Measurements from ENCODE around the gene ITGAX. TPM values are rescaled to one million over a fixed set of nuclear protein-coding genes. Genes with fewer than 3 reads are reported as not detected.
"Not testable (repeated sequence)": the region's sequence is repeated elsewhere in the genome, so short reads cannot be mapped to it uniquely, and the experiment has no call there.

ITGAX gene
- total RNA-seq, result 100 to 1,000 TPM in 5 of 7 donors, 10 to 100 TPM in 2; 52.1 to 330 (median 161) TPM
- polyA plus RNA-seq, result 10 to 100 TPM in 2 of 3 donors, 1 to 10 TPM in 1; 8.9 to 45.5 (median 30.5) TPM
- long read RNA-seq, donor 1, result 0 reads
- long read RNA-seq, donor 2, full-length matches to known transcripts, result 2 of 2 reads
- long read RNA-seq, donor 2, partial matches to known transcripts, result 0 of 2 reads
- long read RNA-seq, donor 2, other reads (novel, unspliced or antisense), result 0 of 2 reads

DNA sequence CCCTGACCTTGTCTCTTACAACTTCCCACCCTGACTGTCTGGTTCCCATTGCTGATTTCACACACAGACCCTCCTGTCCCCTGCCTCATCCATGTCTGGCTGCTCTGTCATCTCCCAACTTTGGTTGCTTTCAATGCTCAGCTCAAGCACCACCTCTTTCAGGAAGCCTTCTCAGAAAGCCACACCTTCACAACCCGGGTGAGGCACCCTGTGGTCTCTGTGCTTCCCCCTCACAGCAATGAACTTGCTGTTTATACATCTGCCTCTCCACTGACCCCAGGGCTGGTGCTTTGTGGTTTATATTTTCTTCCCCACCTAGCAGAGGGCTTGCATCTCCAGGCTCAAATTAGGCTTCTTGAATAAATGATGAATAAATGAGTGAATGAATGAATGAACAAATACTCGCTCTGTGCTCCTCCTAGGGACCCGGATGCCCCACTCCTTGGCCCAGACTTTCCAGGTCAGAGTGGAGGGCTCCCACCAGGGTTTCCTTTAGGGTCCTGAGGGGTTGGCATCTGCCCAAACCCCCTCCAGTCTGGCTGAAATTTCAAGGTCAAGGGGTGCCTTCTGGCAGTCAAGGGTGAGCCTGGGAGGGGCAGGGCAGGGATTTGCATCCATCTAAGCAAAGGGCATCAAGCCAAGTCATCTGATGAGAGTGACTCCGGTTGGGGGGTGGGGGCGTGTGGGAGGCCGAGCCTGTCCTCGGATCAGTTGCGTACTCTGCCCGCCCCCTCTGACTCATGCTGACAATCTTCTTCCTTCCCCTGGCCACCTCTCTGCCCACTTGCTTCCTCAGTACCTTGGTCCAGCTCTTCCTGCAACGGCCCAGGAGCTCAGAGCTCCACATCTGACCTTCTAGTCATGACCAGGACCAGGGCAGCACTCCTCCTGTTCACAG is at the start of gene ITGAX:
Gene ITGAX (plus strand): TSS at position 783 of the 898 bp plus-strand sequence. CDS start 79 bp downstream, at position 862.
- peaks cover 8 to 89% (median 69%) of the 10 kb centered on the region in 6 donors for H3K4me1 ChIP-seq
- peak within 1 kb of the TSS in 7 of 8 donors; percentile 81 to 91 (median 89) for H3K27ac ChIP-seq
- H3K9me3 ChIP-seq, result no peaks in the 10 kb centered on the region
- H3K4me3 ChIP-seq, result peak within 1 kb of the TSS in 6 of 8 donors; percentile 19 to 65 (median 30)
- 10 to 19% (median 14%) methylated on average over 10 of the region's 10 CpGs for WGBS, 5 donors
- H3K27me3 ChIP-seq (replicated peaks in 1 of 7), result no peaks in the 10 kb centered on the region
- peaks cover 0 to 6% (median 0%) of the 10 kb centered on the region in 6 donors for H3K36me3 ChIP-seq
- TF ChIP-seq, protein P1, sequence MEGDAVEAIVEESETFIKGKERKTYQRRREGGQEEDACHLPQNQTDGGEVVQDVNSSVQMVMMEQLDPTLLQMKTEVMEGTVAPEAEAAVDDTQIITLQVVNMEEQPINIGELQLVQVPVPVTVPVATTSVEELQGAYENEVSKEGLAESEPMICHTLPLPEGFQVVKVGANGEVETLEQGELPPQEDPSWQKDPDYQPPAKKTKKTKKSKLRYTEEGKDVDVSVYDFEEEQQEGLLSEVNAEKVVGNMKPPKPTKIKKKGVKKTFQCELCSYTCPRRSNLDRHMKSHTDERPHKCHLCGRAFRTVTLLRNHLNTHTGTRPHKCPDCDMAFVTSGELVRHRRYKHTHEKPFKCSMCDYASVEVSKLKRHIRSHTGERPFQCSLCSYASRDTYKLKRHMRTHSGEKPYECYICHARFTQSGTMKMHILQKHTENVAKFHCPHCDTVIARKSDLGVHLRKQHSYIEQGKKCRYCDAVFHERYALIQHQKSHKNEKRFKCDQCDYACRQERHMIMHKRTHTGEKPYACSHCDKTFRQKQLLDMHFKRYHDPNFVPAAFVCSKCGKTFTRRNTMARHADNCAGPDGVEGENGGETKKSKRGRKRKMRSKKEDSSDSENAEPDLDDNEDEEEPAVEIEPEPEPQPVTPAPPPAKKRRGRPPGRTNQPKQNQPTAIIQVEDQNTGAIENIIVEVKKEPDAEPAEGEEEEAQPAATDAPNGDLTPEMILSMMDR (IDR thresholded peaks at IDR 0.05 in 8 of 11, conservative IDR thresholded peaks at IDR 0.05 in 3 of 11), result no peak
- TF ChIP-seq POLR2A (IDR thresholded peaks at IDR 0.05) (peak in 2 of 3 donors; percentile 7 to 88), POLR2AphosphoS5 (IDR thresholded peaks at IDR 0.05) (peak; percentile 78 to 90 (median 86))
- intact Hi-C loops (cut with DNase I; ENCODE audit: low total_unique reads), result no loop called here
- DNase-seq, result peak; percentile 94

DNA sequence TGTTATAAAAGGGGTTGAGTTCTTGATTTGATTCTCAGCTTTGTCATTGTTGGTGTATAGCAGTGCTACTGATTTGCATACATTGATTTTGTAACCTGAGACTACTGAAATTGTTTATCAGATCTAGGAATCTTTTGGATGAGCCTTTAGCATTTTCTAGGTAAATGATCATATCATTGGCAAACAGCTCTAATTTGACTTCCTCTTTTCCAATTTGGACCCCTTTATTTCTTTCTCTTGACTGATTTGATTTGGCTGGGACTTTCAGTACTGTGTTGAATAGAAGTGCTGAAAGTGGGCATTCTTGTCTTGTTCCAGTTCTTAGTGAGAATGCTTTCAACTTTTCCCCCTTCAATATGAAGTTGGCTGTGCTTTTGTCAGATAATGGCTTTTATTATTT is 49.8 kb upstream of the ITGAX start:
- intact Hi-C loops (cut with DNase I; ENCODE audit: low total_unique reads), result no loop called here
- no peak for DNase-seq
- H3K4me1 ChIP-seq, result peaks cover 0 to 21% (median 5%) of the 10 kb centered on the region in 6 donors
- H3K27me3 ChIP-seq (replicated peaks in 1 of 7), result no peaks in the 10 kb centered on the region
- H3K9me3 ChIP-seq, result no peaks in the 10 kb centered on the region
- H3K4me3 ChIP-seq, result no peak overlapping the region
- TF ChIP-seq, protein P1 (IDR thresholded peaks at IDR 0.05 in 8 of 11, conservative IDR thresholded peaks at IDR 0.05 in 3 of 11), result no peak
- TF ChIP-seq POLR2AphosphoS5 (IDR thresholded peaks at IDR 0.05), result no peak
- no peak for TF ChIP-seq POLR2A (IDR thresholded peaks at IDR 0.05)
- H3K36me3 ChIP-seq, result peaks cover 0 to 13% (median 0%) of the 10 kb centered on the region in 6 donors
- no peak overlapping the region for H3K27ac ChIP-seq

DNA sequence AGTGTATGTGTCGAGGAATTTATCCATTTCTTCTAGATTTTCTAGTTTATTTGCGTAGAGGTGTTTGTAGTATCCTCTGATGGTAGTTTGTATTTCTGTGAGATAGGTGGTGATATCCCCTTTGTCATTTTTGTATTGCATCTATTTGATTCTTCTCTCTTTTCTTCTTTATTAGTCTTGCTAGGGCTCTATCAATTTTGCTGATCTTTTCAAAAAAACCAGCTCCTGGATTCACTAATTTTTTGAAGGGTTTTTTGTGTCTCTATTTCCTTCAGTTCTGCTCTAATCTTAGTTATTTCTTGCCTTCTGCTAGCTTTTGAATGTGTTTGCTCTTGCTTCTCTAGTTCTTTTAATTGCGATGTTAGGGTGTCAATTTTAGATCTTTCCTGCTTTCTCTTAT is 46.6 kb upstream of the ITGAX start:
- WGBS, 5 donors, result 90 to 100% (median 92%) methylated on average over 2 to 3 of the region's 3 CpGs
- H3K4me1 ChIP-seq; H3K27me3 ChIP-seq (replicated peaks in 1 of 7); intact Hi-C loops (cut with DNase I; ENCODE audit: low total_unique reads); H3K4me3 ChIP-seq; DNase-seq; H3K9me3 ChIP-seq; H3K27ac ChIP-seq: not testable (repeated sequence)
- peaks cover 0 to 26% (median 0%) of the 10 kb centered on the region in 6 donors for H3K36me3 ChIP-seq

- H3K27me3 ChIP-seq (replicated peaks in 1 of 7), result no peaks in the 10 kb centered on the region
- DNase-seq, result no peak
- no peak overlapping the region for H3K27ac ChIP-seq
- WGBS, 5 donors, result 90 to 98% (median 92%) methylated on average over 1 of the region's 1 CpG
- H3K36me3 ChIP-seq, result peaks cover 0 to 72% (median 5%) of the 10 kb centered on the region in 6 donors
- peaks cover 0 to 34% (median 28%) of the 10 kb centered on the region in 8 donors for H3K9me3 ChIP-seq
- intact Hi-C loops (cut with DNase I; ENCODE audit: low total_unique reads), result no loop called here
- H3K4me1 ChIP-seq, result no peaks in the 10 kb centered on the region
- TF ChIP-seq POLR2AphosphoS5 (IDR thresholded peaks at IDR 0.05), result no peak
- no peak for TF ChIP-seq POLR2A (IDR thresholded peaks at IDR 0.05)
- TF ChIP-seq, protein P1 (IDR thresholded peaks at IDR 0.05 in 8 of 11, conservative IDR thresholded peaks at IDR 0.05 in 3 of 11), result no peak
- H3K4me3 ChIP-seq, result no peak overlapping the region
Observed at GRCh38 chr16:31322500-31322899, 32.5 kb upstream of the ITGAX start.
